IPS DF 4.7 (cell line): ENCODE data around the gene CLEC2B.

ENCODE experiments used
- DNase-seq: peaks from one replicate; pipeline ENCODE4 v3.0.0-alpha.2; 2013; ENCODE audit warnings: low spot score; ENCODE audit errors: extremely low read depth

CLEC2B gene

DNA sequence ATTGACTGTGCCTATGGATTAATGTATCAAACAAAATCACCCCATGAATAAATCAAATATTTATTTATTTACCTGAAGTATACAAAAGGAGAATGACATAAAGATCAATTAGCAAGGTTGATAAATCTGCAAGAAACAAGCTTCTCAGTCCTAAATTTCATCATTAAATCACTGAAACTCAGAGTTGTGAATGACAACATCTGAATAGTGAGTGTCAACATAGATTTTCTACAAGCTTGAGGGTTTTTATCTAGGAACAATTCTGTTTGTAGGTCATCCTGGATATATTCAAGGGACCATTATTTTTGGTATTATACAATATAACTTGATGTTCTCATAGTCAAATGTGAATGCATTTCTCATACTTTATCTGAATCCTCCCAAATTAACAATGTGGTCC lies 59.3 kb downstream of the CLEC2B start:
- no peak for DNase-seq

DNA sequence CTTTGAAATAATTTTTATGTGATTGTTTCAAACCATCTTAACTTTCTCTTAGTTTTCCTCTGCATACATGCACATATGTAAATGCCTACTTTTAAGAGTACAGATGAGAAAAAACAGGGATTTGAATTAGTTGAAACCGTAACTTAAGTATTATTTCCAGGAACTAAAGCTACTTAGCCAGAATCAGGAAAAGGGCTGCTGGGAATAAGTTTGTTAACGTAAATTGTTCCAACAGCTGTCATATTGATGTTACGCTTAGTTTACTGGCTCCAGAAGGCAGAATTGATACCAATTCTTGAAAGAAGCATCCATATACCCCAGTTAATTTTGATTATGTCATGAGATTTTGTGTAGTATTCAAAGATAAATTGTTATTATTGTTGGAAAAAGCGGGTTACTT lies 59.8 kb downstream of the CLEC2B start:
- DNase-seq = no peak

DNA sequence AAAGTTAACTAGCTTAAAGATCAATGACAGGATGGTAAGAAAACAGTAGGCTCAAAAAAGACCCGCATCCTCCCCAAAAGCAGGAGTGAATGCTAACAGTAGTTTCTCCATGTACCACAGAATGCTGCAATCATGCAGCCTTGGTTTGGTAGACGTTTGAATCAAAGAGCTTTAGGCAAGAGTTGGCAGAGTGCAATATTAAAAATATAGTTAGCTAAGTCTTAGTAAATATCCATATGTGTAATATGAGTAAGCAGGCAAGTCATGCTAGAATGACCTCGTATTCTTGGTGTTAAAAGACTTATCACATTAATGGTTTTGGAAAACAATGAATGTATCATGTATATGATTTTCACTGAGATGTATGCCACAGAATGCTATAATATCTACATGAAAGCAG lies 60.6 kb downstream of the CLEC2B start:
- no peak for DNase-seq

DNA sequence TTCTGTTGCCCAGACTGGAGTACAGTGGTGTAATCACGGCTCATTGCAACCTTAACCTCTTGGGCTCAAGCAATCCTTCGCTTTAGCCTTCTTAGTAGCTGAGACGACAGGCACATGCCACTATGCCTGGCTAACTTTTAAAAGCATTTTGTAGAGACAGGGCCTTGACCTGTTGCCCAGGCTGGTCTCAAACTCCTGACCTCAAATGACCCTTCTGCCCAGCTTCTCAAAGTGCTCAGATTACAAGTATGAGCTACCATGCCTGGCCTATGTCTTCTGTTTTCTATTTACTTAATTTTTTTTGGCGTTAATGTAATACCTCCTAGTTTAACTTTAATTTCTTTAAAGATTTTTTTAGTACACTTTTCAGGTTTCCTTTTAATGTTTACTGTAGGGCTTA lies 62.4 kb downstream of the CLEC2B start:
- no peak for DNase-seq

DNA sequence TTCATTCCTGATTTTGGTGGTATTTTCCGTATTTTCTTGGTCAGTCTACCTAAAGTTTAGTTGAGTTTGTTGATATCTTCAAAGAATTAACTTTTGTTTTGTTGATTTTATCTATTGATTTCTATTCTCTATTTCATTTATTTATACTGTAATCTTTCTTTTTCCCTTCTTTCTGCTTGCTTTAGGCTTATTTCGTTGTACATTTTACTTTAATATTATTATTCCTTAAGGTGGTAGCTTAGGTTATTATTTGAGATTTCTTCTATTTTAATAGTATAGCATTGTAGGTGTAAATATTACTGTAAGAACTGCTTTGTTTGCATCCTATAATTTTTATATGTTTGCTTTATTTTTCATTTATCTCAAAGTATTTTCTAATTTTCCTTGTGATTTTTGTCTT lies 63.3 kb downstream of the CLEC2B start:
- DNase-seq = no peak
